ENCODE results near the gene CAPZA1.
"Not testable (repeated sequence)": the region's sequence is repeated elsewhere in the genome, so short reads cannot be mapped to it uniquely, and the experiment has no call there.

The CAPZA1 gene

GRCh38 chr1:112628516-112628915 is 8.9 kb downstream of the CAPZA1 start:
- no peak for DNase-seq

- DNase-seq = no peak
Observed at GRCh38 chr1:112629256-112629655, 9.6 kb downstream of the CAPZA1 start.

- no peak for DNase-seq
Observed at GRCh38 chr1:112633628-112634027, 14.0 kb downstream of the CAPZA1 start.

GRCh38 chr1:112634367-112634766 is 14.7 kb downstream of the CAPZA1 start:
- no peak for DNase-seq

- no peak for DNase-seq
Observed at GRCh38 chr1:112636056-112636455, 16.4 kb downstream of the CAPZA1 start.

- DNase-seq = no peak
Observed at GRCh38 chr1:112636597-112637253, 17.1 kb downstream of the CAPZA1 start.

GRCh38 chr1:112637254-112638109 is 17.9 kb downstream of the CAPZA1 start:
- DNase-seq = no peak

GRCh38 chr1:112638110-112638428 is 18.4 kb downstream of the CAPZA1 start:
- no peak for DNase-seq

GRCh38 chr1:112640437-112640836 is 20.8 kb downstream of the CAPZA1 start:
- DNase-seq = not testable (repeated sequence)

GRCh38 chr1:112643080-112643479 is 23.4 kb downstream of the CAPZA1 start:
- no peak for DNase-seq

- DNase-seq = no peak
Observed at GRCh38 chr1:112646225-112646624, 26.6 kb downstream of the CAPZA1 start.

- no peak for DNase-seq
Observed at GRCh38 chr1:112651205-112651604, 31.6 kb downstream of the CAPZA1 start.

GRCh38 chr1:112665857-112666256 is 46.2 kb downstream of the CAPZA1 start:
- no peak for DNase-seq

GRCh38 chr1:112666946-112667345 is 47.3 kb downstream of the CAPZA1 start:
- DNase-seq = no peak

GRCh38 chr1:112672009-112672408 is 52.4 kb downstream of the CAPZA1 start:
- no peak for DNase-seq

GRCh38 chr1:112672842-112673241 is 53.2 kb downstream of the CAPZA1 start:
- no peak for DNase-seq

GRCh38 chr1:112673592-112674439 is 54.2 kb downstream of the CAPZA1 start:
- DNase-seq = no peak

- DNase-seq = peak; percentile 51
Observed at GRCh38 chr1:112674440-112674985, 54.9 kb downstream of the CAPZA1 start, which contains the start of gene MOV10. Gene MOV10, plus strand, starts transcription at chr1:112674659. Its CDS starts 254 bp downstream, at chr1:112674913.

GRCh38 chr1:112674986-112675727 is 55.5 kb downstream of the CAPZA1 start:
- peak; percentile 45 for DNase-seq

GRCh38 chr1:112675728-112676381 is 56.2 kb downstream of the CAPZA1 start:
- DNase-seq = no peak

- no peak for DNase-seq
Observed at GRCh38 chr1:112676543-112676942, 56.9 kb downstream of the CAPZA1 start.

- no peak for DNase-seq
Observed at GRCh38 chr1:112677501-112677900, 57.9 kb downstream of the CAPZA1 start.
